Endothelial cell (in vitro differentiated cells): ENCODE data around the gene CCNG2. TPM values are rescaled to one million over a fixed set of nuclear protein-coding genes. Genes with fewer than 3 reads are reported as not detected.

Source experiments
- DNase-seq: peaks from one replicate; pipeline ENCODE4 v3.0.0; 2021; ENCODE audit warnings: low spot score
- H3K27ac Mint-ChIP-seq: one replicate; pipeline ENCODE4 v1.8.0; 2021; ENCODE audit warnings: mixed read lengths, inconsistent platforms; ENCODE audit not compliant: unreplicated experiment
- H3K27me3 Mint-ChIP-seq: one replicate; pipeline ENCODE4 v1.8.0; 2021; ENCODE audit warnings: mild to moderate bottlenecking, moderate library complexity, mixed read lengths, inconsistent platforms; ENCODE audit not compliant: unreplicated experiment
- H3K36me3 Mint-ChIP-seq: one replicate; pipeline ENCODE4 v1.8.0; 2021; ENCODE audit warnings: mild to moderate bottlenecking, low read depth, mixed read lengths, inconsistent platforms; ENCODE audit not compliant: unreplicated experiment
- H3K4me1 Mint-ChIP-seq: one replicate; pipeline ENCODE4 v1.8.0; 2021; ENCODE audit warnings: mild to moderate bottlenecking, mixed read lengths, inconsistent platforms; ENCODE audit not compliant: unreplicated experiment
- H3K4me3 Mint-ChIP-seq: one replicate; pipeline ENCODE4 v1.8.0; 2021; ENCODE audit warnings: mild to moderate bottlenecking, mixed read lengths, inconsistent platforms; ENCODE audit not compliant: unreplicated experiment
- H3K9me3 Mint-ChIP-seq: one replicate; pipeline ENCODE4 v1.8.0; 2021; ENCODE audit warnings: mixed read lengths, inconsistent platforms; ENCODE audit not compliant: unreplicated experiment
- CTCF ChIP-seq: fragments of 200-600 bp; sonication (generic); IDR thresholded peaks from one replicate; pipeline ENCODE4 v1.5.0; 2021; ENCODE audit warnings: antibody characterized with exemption; ENCODE audit not compliant: unreplicated experiment
- total RNA-seq: library from RNA; stranded (reverse); fragmentation: NEBNext Ultra II Directional; extraction: Animal tissue kit (Norgen Biotek cat#: 25700); gene quantifications from one replicate; pipeline ENCODE4 v1.2.1, GENCODE V29; 2021; ENCODE audit not compliant: unreplicated experiment

CCNG2 gene
- total RNA-seq, 1 donor from 2014 or later, result 67.0 TPM

- Mint-ChIP-seq H3K9me3 (no peaks in the 10 kb centered on the region), H3K4me3 (no peak overlapping the region), H3K27me3 (peaks cover 6% of the 10 kb centered on the region), H3K27ac (no peak overlapping the region), H3K4me1 (no peaks in the 10 kb centered on the region), H3K36me3 (no peaks in the 10 kb centered on the region)
- DNase-seq, result no peak
- TF ChIP-seq CTCF, result no peak
These were observed 60.5 kb downstream of the CCNG2 start for GRCh38 chr4:77217526-77217925.

GRCh38 chr4:77219266-77219665 is 62.3 kb downstream of the CCNG2 start:
- Mint-ChIP-seq H3K4me3 (no peak overlapping the region), H3K27ac (no peak overlapping the region), H3K36me3 (no peaks in the 10 kb centered on the region), H3K9me3 (no peaks in the 10 kb centered on the region), H3K4me1 (no peaks in the 10 kb centered on the region), H3K27me3 (peaks cover 6% of the 10 kb centered on the region)
- no peak for TF ChIP-seq CTCF
- DNase-seq, result no peak

Other genes starting within 250 kb of the CCNG2 start
- 331 TPM for gene SEPTIN11, start 207.5 kb upstream of the CCNG2 start, total RNA-seq
- 303 TPM for gene CCNI, start 81.2 kb upstream of the CCNG2 start, total RNA-seq